ENCODE measurements around the gene COL25A1. TPM values are rescaled to one million over a fixed set of nuclear protein-coding genes. Genes with fewer than 3 reads are reported as not detected.

Gene COL25A1
- total RNA-seq, 1 experiment from 2014 or later, result 4.2 TPM

DNA sequence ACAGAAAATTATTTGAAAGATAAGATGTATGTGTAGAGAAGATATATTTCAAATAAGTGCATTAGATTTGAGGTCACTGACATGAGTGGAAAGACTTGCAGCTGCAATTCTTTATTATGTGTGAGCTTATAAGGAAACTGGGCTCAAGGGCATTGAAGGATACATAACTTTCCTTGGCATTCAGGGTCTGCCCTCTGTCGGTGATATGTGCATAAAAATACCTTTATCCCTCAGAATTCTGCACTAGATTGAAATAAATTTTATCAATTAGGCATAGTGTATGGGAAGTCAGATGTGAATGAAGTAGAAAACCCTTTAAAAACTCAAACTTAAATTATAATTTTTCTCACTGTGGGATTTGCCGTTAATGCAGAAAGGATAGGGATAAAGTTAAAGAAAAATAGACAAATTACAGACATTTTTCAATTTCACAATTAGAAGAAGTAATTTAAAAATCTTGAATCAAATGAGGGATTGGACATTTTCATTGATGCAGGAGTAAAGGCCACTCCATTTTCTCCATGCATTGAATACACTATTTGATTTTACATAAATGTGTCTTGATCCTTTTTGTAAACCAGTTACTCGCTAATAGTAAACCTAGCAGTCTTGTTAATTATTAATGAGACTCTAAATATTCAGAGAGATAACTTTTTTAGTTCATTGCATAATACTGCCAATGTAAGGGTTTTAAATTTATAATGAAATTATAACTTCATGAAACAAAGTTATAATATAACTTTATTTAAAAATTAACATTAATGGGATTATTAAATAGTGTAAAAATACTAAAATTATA, 518.6 kb downstream of the COL25A1 start:
- Histone ChIP-seq H3T11ph (ENCODE audit: low read length) (no peak overlapping the region), H3K4me1 (ENCODE audit: insufficient read depth, low read length) (no peaks in the 10 kb centered on the region), H4K8ac (replicated peaks; ENCODE audit: insufficient read length, low read depth, low read length) (no peak overlapping the region), H2AFZ (ENCODE audit: low read length) (no peak overlapping the region), H3K9me3 (ENCODE audit: control insufficient read depth, low read depth, low read length) (no peaks in the 10 kb centered on the region), H3K14ac (ENCODE audit: insufficient read depth, low read length) (no peak overlapping the region), H2BK120ac (ENCODE audit: low read depth, low read length, poor library complexity, severe bottlenecking) (no peak overlapping the region), H4K5ac (ENCODE audit: insufficient read length, low read depth, low read length) (no peak overlapping the region), H2BK5ac (ENCODE audit: insufficient read length, low read length) (no peak overlapping the region), H3K23ac (ENCODE audit: insufficient read length, low read depth, low read length) (no peak overlapping the region), H2BK20ac (ENCODE audit: low read depth, low read length, poor library complexity, severe bottlenecking) (no peak overlapping the region), H3K79me2 (ENCODE audit: insufficient read depth, low read length) (no peaks in the 10 kb centered on the region), H2BK12ac (ENCODE audit: insufficient read length, low read depth, low read length) (no peak overlapping the region), H3K4me2 (ENCODE audit: insufficient read depth, insufficient read length, low read length) (no peak overlapping the region), H3K23me2 (ENCODE audit: insufficient read length, low read depth, low read length, poor library complexity, severe bottlenecking) (no peaks in the 10 kb centered on the region), H3K27me3 (ENCODE audit: insufficient read depth, low read length) (no peaks in the 10 kb centered on the region), H3K9ac (ENCODE audit: extremely low read depth, insufficient read length, low read length) (no peak overlapping the region), H4K91ac (ENCODE audit: insufficient read length, low read depth, low read length) (no peak overlapping the region), H3K4ac (ENCODE audit: low read depth, low read length) (no peak overlapping the region), H2BK15ac (ENCODE audit: low read depth, low read length) (no peak overlapping the region), H3K18ac (ENCODE audit: insufficient read length, low read depth, low read length) (no peak overlapping the region), H4K20me1 (ENCODE audit: control insufficient read depth, insufficient read depth, insufficient read length) (peaks cover 3% of the 10 kb centered on the region), H3K27ac (ENCODE audit: insufficient read length, low read depth, low read length) (no peak overlapping the region), H3K79me1 (ENCODE audit: insufficient read depth, low read depth, low read length, poor library complexity, severe bottlenecking) (no peaks in the 10 kb centered on the region), H3K56ac (ENCODE audit: insufficient read length, low read depth, low read length) (no peak overlapping the region), H2AK5ac (ENCODE audit: insufficient read length, low read length) (no peak overlapping the region)
- no peaks in the 10 kb centered on the region; the same call in none of the 2 replicates for H3K27me3 Mint-ChIP-seq (ENCODE audit: low read depth)
- DNase-seq, result no peak
- no peak overlapping the region for H3K4me3 Mint-ChIP-seq
- no peaks in the 10 kb centered on the region for H3K36me3 Mint-ChIP-seq (ENCODE audit: insufficient read depth in 1 of 3, low read depth in 3 of 3)
- H3K9me3 Mint-ChIP-seq, result no peaks in the 10 kb centered on the region
- TF ChIP-seq, protein P1, sequence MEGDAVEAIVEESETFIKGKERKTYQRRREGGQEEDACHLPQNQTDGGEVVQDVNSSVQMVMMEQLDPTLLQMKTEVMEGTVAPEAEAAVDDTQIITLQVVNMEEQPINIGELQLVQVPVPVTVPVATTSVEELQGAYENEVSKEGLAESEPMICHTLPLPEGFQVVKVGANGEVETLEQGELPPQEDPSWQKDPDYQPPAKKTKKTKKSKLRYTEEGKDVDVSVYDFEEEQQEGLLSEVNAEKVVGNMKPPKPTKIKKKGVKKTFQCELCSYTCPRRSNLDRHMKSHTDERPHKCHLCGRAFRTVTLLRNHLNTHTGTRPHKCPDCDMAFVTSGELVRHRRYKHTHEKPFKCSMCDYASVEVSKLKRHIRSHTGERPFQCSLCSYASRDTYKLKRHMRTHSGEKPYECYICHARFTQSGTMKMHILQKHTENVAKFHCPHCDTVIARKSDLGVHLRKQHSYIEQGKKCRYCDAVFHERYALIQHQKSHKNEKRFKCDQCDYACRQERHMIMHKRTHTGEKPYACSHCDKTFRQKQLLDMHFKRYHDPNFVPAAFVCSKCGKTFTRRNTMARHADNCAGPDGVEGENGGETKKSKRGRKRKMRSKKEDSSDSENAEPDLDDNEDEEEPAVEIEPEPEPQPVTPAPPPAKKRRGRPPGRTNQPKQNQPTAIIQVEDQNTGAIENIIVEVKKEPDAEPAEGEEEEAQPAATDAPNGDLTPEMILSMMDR (conservative IDR thresholded peaks at IDR 0.05), result peak; percentile 41
- no peaks in the 10 kb centered on the region for H3K4me1 Mint-ChIP-seq
- H3K27ac Mint-ChIP-seq, result no peak overlapping the region
- WGBS (ENCODE audit: extremely low coverage, insufficient read length, low lambda C conversion rate), result no CpG with 5 or more reads among the region's 3 CpGs
